HAP-1 (cell line): ENCODE data around the gene GNG12.
"Not testable (repeated sequence)": the region's sequence is repeated elsewhere in the genome, so short reads cannot be mapped to it uniquely, and the experiment has no call there.

Source experiments
- DNase-seq, 2 experiments: peaks; one replicate each; pipeline ENCODE4 v3.0.0-alpha.2; 2016 to 2020; ENCODE audit warnings: low spot score in 2 of 2
- H3K27me3 ChIP-seq: fragments of 250-450 bp; sonication (Bioruptor Pico); 2 replicates; pipeline ENCODE4 v1.5.1; 2020; ENCODE audit warnings: low read depth, mild to moderate bottlenecking, moderate library complexity
- H3K36me3 ChIP-seq: fragments of 250-450 bp; sonication (Bioruptor Pico); replicated peaks from 2 replicates; pipeline ENCODE4 v1.5.1; 2020; ENCODE audit warnings: mild to moderate bottlenecking
- H3K4me1 ChIP-seq: fragments of 250-450 bp; sonication (Bioruptor Pico); 2 replicates; pipeline ENCODE4 v1.5.1; 2020; ENCODE audit warnings: mild to moderate bottlenecking
- H3K4me3 ChIP-seq: fragments of 250-450 bp; sonication (Bioruptor Pico); 2 replicates; pipeline ENCODE4 v1.5.1; 2020; ENCODE audit warnings: mild to moderate bottlenecking, moderate library complexity
- H3K9me3 ChIP-seq: fragments of 250-450 bp; sonication (Bioruptor Pico); 2 replicates; pipeline ENCODE4 v1.5.1; 2020; ENCODE audit warnings: mild to moderate bottlenecking, moderate library complexity
- in situ Hi-C: fragments of 300-500 bp; cut with MboI; formaldehyde crosslinking; loops from 3 replicates; pipeline ENCODE4 v1.14.3; 2020; ENCODE audit warnings: low sequenced_read_pairs, inconsistent platforms, mixed read lengths

Gene GNG12

GRCh38 chr1:67733681-67734322 is 99.5 kb downstream of the GNG12 start:
- in situ Hi-C loops, result no loop called here
- H3K36me3 ChIP-seq, result no peaks in the 10 kb centered on the region
- DNase-seq, result no peak
- H3K4me1 ChIP-seq, result peaks cover 13% of the 10 kb centered on the region
- H3K27me3 ChIP-seq, result no peaks in the 10 kb centered on the region
- H3K4me3 ChIP-seq, result no peak overlapping the region
- H3K9me3 ChIP-seq, result no peaks in the 10 kb centered on the region

- in situ Hi-C loops, result no loop called here
- no peaks in the 10 kb centered on the region for H3K36me3 ChIP-seq
- no peak for DNase-seq
- H3K9me3 ChIP-seq, result no peaks in the 10 kb centered on the region
- no peaks in the 10 kb centered on the region for H3K27me3 ChIP-seq
- H3K4me3 ChIP-seq, result no peak overlapping the region
- H3K4me1 ChIP-seq, result peaks cover 13% of the 10 kb centered on the region
These were observed 100.5 kb downstream of the GNG12 start for GRCh38 chr1:67732750-67733151.

GRCh38 chr1:67731322-67731721 is 101.9 kb downstream of the GNG12 start:
- in situ Hi-C loops, result no loop called here
- no peak for DNase-seq

GRCh38 chr1:67730312-67730711 is 103.0 kb downstream of the GNG12 start:
- peaks cover 13% of the 10 kb centered on the region for H3K4me1 ChIP-seq
- H3K9me3 ChIP-seq, H3K36me3 ChIP-seq, H3K27me3 ChIP-seq, H3K4me3 ChIP-seq, in situ Hi-C loops, DNase-seq: not testable (repeated sequence)

More at GRCh38 chr1:67731322-67731721, 101.9 kb downstream of the GNG12 start:
- no peaks in the 10 kb centered on the region for H3K36me3 ChIP-seq
- H3K27me3 ChIP-seq, result no peaks in the 10 kb centered on the region
- H3K9me3 ChIP-seq, result no peaks in the 10 kb centered on the region
- H3K4me3 ChIP-seq, result no peak overlapping the region
- peaks cover 13% of the 10 kb centered on the region for H3K4me1 ChIP-seq

- Histone ChIP-seq H3K9me3 (no peaks in the 10 kb centered on the region), H3K4me1 (peaks cover 13% of the 10 kb centered on the region), H3K27me3 (no peaks in the 10 kb centered on the region), H3K4me3 (no peak overlapping the region), H3K36me3 (no peaks in the 10 kb centered on the region)
- in situ Hi-C loops, result no loop called here
- DNase-seq, result no peak
These were observed 103.4 kb downstream of the GNG12 start for GRCh38 chr1:67729872-67730271.

GRCh38 chr1:67726224-67726623 is 107.0 kb downstream of the GNG12 start:
- no peaks in the 10 kb centered on the region for H3K9me3 ChIP-seq
- H3K36me3 ChIP-seq, result no peaks in the 10 kb centered on the region
- no peak for DNase-seq
- H3K4me1 ChIP-seq, result peaks cover 6% of the 10 kb centered on the region
- H3K27me3 ChIP-seq, result no peaks in the 10 kb centered on the region
- in situ Hi-C loops, result no loop called here
- H3K4me3 ChIP-seq, result no peak overlapping the region

- H3K4me3 ChIP-seq, result no peak overlapping the region
- H3K36me3 ChIP-seq, result no peaks in the 10 kb centered on the region
- no peaks in the 10 kb centered on the region for H3K9me3 ChIP-seq
- no peaks in the 10 kb centered on the region for H3K27me3 ChIP-seq
- DNase-seq, result peak; percentile 13 to 44
- in situ Hi-C loops, result no loop called here
- H3K4me1 ChIP-seq, result peaks cover 5% of the 10 kb centered on the region
These were observed 108.2 kb downstream of the GNG12 start for GRCh38 chr1:67724928-67725560.

- in situ Hi-C loops, result no loop called here
- Histone ChIP-seq H3K36me3 (no peaks in the 10 kb centered on the region), H3K27me3 (no peaks in the 10 kb centered on the region), H3K9me3 (no peaks in the 10 kb centered on the region), H3K4me3 (no peak overlapping the region), H3K4me1 (peaks cover 5% of the 10 kb centered on the region)
- DNase-seq, result no peak
These were observed 109.6 kb downstream of the GNG12 start for GRCh38 chr1:67723620-67724019.

GRCh38 chr1:67723126-67723525 is 110.1 kb downstream of the GNG12 start:
- peaks cover 5% of the 10 kb centered on the region for H3K4me1 ChIP-seq
- H3K36me3 ChIP-seq, result no peaks in the 10 kb centered on the region
- no peaks in the 10 kb centered on the region for H3K27me3 ChIP-seq
- no peaks in the 10 kb centered on the region for H3K9me3 ChIP-seq
- no peak for DNase-seq
- H3K4me3 ChIP-seq, result no peak overlapping the region
- in situ Hi-C loops, result no loop called here

- H3K4me1 ChIP-seq, result peaks cover 5% of the 10 kb centered on the region
- H3K4me3 ChIP-seq, result no peak overlapping the region
- H3K36me3 ChIP-seq, result no peaks in the 10 kb centered on the region
- no peaks in the 10 kb centered on the region for H3K9me3 ChIP-seq
- in situ Hi-C loops, result no loop called here
- no peaks in the 10 kb centered on the region for H3K27me3 ChIP-seq
- no peak for DNase-seq
These were observed 110.8 kb downstream of the GNG12 start for GRCh38 chr1:67722292-67722944.

GRCh38 chr1:67721650-67722291 is 111.5 kb downstream of the GNG12 start:
- DNase-seq, result no peak
- in situ Hi-C loops, result no loop called here
- no peaks in the 10 kb centered on the region for H3K9me3 ChIP-seq
- no peaks in the 10 kb centered on the region for H3K27me3 ChIP-seq
- no peaks in the 10 kb centered on the region for H3K36me3 ChIP-seq
- peaks cover 5% of the 10 kb centered on the region for H3K4me1 ChIP-seq
- no peak overlapping the region for H3K4me3 ChIP-seq

GRCh38 chr1:67721112-67721511 is 112.2 kb downstream of the GNG12 start:
- H3K4me1 ChIP-seq, result peaks cover 5% of the 10 kb centered on the region
- in situ Hi-C loops, result no loop called here
- DNase-seq, result no peak

GRCh38 chr1:67719329-67720196 is 113.7 kb downstream of the GNG12 start:
- DNase-seq, result no peak
- in situ Hi-C loops, result no loop called here
- H3K4me1 ChIP-seq, result peaks cover 5% of the 10 kb centered on the region
- H3K9me3 ChIP-seq, result no peaks in the 10 kb centered on the region
- no peaks in the 10 kb centered on the region for H3K36me3 ChIP-seq
- no peak overlapping the region for H3K4me3 ChIP-seq
- H3K27me3 ChIP-seq, result no peaks in the 10 kb centered on the region

More at GRCh38 chr1:67721112-67721511, 112.2 kb downstream of the GNG12 start:
- H3K9me3 ChIP-seq, result no peaks in the 10 kb centered on the region
- H3K4me3 ChIP-seq, result no peak overlapping the region
- H3K36me3 ChIP-seq, result no peaks in the 10 kb centered on the region
- no peaks in the 10 kb centered on the region for H3K27me3 ChIP-seq
